Choroid plexus epithelial cell (primary cell): Measurements from ENCODE around the gene IL36B.

ENCODE experiments used
- DNase-seq: peaks from one replicate; pipeline ENCODE4 v3.0.0-alpha.2; 2010; ENCODE audit warnings: low read depth
- H3K4me3 ChIP-seq: 2 replicates; pipeline ENCODE4 v1.5.1; 2011; ENCODE audit warnings: low read depth, mild to moderate bottlenecking, control low read depth, low read length, moderate library complexity
- TF ChIP-seq, protein P1 (sequence below): conservative IDR thresholded peaks from 2 replicates; pipeline ENCODE4 v1.5.1; 2011; ENCODE audit warnings: low read depth, mild to moderate bottlenecking, control low read depth, inconsistent platforms, low read length, moderate library complexity

IL36B gene

DNA sequence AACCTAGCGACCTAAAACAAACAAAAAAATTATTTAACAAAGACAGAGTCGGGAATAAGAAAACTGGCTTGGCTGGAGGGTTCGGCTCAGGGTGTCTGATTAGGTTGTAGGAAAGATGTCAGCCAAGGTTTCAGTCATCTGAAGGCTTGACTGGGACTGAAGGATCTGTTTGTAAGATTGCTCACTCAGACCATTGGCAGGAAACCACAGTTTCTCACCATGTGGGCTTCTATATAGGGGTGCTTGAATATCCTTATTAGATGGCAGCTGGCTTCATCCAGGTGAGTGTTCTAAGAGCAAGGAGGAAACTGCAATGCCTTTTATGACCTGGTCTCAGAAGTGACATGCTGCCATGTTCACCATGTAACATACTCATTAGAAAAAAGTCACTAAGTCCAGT is 999 bp upstream of the IL36B start:
- no peak for DNase-seq
- no peak overlapping the region for H3K4me3 ChIP-seq
- TF ChIP-seq, protein P1, sequence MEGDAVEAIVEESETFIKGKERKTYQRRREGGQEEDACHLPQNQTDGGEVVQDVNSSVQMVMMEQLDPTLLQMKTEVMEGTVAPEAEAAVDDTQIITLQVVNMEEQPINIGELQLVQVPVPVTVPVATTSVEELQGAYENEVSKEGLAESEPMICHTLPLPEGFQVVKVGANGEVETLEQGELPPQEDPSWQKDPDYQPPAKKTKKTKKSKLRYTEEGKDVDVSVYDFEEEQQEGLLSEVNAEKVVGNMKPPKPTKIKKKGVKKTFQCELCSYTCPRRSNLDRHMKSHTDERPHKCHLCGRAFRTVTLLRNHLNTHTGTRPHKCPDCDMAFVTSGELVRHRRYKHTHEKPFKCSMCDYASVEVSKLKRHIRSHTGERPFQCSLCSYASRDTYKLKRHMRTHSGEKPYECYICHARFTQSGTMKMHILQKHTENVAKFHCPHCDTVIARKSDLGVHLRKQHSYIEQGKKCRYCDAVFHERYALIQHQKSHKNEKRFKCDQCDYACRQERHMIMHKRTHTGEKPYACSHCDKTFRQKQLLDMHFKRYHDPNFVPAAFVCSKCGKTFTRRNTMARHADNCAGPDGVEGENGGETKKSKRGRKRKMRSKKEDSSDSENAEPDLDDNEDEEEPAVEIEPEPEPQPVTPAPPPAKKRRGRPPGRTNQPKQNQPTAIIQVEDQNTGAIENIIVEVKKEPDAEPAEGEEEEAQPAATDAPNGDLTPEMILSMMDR: no peak

DNA sequence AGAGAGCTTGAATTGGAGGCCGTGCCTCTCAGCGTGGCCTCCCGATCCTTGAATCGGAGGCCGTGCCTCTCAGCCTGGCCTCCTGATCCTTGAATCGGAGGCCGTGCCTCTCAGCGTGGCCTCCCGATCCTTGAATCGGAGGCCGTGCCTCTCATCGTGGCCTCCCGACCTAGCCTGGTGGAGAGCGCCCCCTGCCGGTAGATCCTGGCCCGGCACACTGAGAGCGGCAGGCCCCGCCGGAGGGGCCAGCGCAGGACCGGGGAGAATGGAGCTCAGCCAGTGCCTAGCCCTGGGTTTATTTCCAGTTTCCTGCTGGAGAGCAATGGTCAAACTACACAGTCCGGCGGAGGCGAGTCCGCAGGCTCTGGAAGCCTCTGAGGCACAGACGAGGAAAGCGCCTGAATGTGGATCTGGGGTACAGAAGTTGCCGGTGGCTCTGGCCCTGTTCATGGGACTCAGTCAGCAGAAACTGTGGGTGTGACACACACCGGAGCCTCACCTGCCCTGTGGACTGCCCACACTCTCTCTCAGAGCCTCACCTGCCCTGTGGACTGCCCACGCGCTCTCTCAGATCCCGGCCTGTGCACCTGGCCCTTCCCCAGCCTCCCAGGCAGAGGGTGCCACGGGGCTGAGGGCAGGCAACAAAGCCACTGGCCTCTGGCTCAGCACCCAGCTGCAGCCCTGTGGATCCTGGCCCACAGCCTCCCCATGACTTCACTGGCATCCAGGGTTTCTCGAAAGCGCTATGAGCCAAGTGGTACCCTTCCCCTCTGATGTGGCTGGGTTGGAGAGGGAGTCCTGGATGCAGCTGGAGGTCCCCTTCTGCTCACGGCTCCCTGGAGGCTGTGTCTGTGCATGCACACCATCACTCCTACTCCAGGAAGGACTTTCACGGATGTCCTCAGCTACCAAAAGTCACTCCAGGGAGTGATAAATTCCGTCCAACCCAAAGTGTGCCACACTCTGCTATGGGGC is 1.5 kb downstream of the IL36B start:
- no peak overlapping the region for H3K4me3 ChIP-seq
- DNase-seq: no peak
- TF ChIP-seq, protein P1: no peak

DNA sequence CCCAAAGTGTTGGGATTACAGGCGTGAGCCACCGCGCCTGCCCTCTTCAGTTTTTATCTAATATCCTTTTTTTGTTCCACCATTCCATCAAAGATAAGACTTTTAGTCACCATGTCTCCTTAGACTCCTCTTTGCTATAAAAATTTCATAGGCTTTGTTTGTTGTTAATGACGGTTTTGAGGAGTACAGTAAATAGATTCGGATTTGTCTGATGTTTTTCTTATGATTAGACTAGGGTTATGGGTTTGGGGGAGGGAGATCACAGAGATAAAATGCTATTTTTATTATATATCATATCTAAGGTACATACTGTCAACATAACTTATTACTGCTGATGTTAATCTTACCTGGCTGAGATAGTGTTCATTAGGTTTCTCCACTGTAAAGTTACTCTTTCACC is 6.2 kb downstream of the IL36B start:
- no peak overlapping the region for H3K4me3 ChIP-seq
- no peak for DNase-seq
- TF ChIP-seq, protein P1: no peak

DNA sequence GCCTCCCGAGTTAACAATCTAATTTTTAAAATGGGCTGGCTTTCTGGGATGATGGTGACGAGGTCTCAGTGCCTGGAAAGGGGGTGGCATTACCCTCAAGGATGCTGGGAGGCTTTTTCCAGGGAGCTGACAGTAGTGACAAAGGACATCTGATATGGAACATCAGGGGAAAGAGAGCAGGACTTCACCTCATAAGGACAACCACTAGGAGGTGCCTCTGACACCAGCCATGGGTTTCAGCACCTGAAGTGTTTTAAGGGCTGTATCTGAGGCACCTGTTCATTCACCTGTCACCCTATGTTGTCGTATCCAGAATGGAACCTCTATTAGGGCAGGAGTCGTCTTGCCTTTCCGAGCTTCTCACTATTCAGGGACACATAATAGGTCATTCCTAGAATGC is 10.8 kb downstream of the IL36B start:
- H3K4me3 ChIP-seq: no peak overlapping the region

DNA sequence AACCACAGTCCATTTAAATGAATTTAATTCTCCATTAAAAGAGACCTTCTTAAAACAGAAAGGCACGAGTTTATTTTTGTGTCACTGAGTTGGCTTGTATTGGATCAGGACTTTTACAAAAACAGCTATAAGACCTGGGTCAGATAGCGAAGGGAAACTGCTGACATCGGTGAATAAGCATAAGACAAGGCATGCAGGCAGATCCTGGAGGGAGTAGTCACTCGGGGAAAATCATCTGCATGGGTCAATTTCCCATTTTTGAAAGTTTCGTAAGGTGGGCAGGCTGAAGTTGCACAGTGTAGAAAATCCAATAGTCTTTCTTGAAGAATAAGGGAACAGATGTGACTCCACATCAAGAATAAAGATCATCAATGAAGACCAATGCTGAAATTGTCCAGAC is 12.9 kb downstream of the IL36B start:
- TF ChIP-seq, protein P1: no peak
- no peak overlapping the region for H3K4me3 ChIP-seq
- DNase-seq: no peak

More for the DNA sequence above, 10.8 kb downstream of the IL36B start:
- DNase-seq: no peak
- TF ChIP-seq, protein P1: no peak

DNA sequence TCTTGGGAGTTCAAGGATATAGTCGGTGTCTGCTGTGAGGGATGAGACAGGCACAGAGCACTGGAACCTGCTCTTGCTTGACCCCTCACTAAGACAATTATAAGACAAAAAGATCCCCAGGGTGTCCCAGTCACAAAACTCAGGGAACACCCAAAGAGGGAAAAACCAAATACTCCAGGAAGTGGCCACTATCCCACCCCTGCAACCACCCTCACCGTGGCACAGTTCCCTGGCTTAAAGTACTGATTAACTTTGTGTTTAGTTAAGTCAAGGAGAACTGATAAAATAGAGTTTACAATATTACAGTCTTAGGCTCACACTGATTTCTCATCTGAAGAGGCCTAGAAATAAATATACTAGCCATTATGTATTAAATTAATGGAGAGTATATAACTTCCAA is 13.5 kb downstream of the IL36B start:
- TF ChIP-seq, protein P1: no peak
- DNase-seq: no peak
- no peak overlapping the region for H3K4me3 ChIP-seq

DNA sequence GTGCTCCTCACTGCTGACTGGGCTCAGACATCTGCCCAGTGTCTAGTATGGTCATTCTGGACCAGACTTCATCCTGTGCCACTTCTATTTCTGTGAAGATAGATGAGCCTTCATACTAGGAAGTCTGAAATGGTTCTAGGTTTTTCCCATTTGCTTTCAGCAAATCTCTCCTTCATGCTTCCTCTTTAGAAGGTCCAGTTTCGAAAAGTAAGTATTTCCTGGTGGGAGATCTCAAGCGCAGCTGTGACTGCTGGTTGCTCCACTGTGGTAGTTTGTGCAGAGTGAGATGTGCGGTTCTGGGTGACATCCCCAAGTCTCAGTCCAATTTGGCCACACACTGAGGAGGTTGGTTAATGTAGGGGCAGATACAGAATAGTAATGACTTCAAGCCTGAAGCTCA is 14.4 kb downstream of the IL36B start:
- no peak for DNase-seq
- H3K4me3 ChIP-seq: no peak overlapping the region
- TF ChIP-seq, protein P1: no peak
